ENCODE measurements around the gene USP4.

DNA sequence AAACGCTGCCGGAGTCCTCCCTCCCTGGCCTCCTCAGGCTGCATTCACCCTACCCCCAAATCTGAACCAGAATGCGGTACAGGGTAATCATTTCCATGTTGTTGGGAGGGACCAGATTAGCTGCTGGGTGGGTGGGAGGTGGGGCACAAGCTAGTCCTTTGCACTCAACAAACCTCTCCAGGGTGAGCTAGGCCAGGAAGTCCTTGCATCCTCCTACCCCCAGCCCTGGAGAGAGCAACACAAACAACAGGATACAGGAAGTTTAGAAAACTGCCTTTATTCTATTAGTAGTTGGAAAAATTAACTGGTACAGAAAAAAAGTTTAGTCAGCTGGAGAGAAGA, 19.0 kb upstream of the USP4 start:
- TF ChIP-seq, protein P1, sequence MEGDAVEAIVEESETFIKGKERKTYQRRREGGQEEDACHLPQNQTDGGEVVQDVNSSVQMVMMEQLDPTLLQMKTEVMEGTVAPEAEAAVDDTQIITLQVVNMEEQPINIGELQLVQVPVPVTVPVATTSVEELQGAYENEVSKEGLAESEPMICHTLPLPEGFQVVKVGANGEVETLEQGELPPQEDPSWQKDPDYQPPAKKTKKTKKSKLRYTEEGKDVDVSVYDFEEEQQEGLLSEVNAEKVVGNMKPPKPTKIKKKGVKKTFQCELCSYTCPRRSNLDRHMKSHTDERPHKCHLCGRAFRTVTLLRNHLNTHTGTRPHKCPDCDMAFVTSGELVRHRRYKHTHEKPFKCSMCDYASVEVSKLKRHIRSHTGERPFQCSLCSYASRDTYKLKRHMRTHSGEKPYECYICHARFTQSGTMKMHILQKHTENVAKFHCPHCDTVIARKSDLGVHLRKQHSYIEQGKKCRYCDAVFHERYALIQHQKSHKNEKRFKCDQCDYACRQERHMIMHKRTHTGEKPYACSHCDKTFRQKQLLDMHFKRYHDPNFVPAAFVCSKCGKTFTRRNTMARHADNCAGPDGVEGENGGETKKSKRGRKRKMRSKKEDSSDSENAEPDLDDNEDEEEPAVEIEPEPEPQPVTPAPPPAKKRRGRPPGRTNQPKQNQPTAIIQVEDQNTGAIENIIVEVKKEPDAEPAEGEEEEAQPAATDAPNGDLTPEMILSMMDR (IDR thresholded peaks at IDR 0.05): no peak
- TF ChIP-seq EZH2 (IDR thresholded peaks at IDR 0.05): no peak
- TF ChIP-seq EZH2phosphoT487 (IDR thresholded peaks at IDR 0.05): no peak
